Sigmoid colon (tissue), 7 donors: ENCODE results near the gene AK1. TPM values are rescaled to one million over a fixed set of nuclear protein-coding genes. Genes with fewer than 3 reads are reported as not detected.
A peak's percentile ranks its signal among the peaks of the same experiment; 100 is the strongest.

Experiments used
- DNase-seq: peaks from one replicate; pipeline ENCODE4 v3.0.0-alpha.2; 2019
- H3K27ac ChIP-seq, 4 donors: fragments of 200-600 bp; sonication (generic); one replicate each; pipeline ENCODE4 v1.5.1; 2016 to 2019; ENCODE audit warnings: mild to moderate bottlenecking in 1 of 4
- H3K27me3 ChIP-seq, 3 donors: fragments of 200-600 bp; sonication (generic); one replicate each; pipeline ENCODE4 v1.5.1; 2019; ENCODE audit warnings: mild to moderate bottlenecking in 1 of 3
- H3K36me3 ChIP-seq, 4 donors: fragments of 200-600 bp; sonication (generic); one replicate each; pipeline ENCODE4 v1.5.1; 2016 to 2019
- H3K4me1 ChIP-seq, 4 donors: fragments of 200-600 bp; sonication (generic); one replicate each; pipeline ENCODE4 v1.5.1; 2017 to 2019
- H3K4me3 ChIP-seq, 4 donors: fragments of 200-600 bp; sonication (generic); one replicate each; pipeline ENCODE4 v1.5.1; 2017 to 2019; ENCODE audit warnings: mild to moderate bottlenecking in 2 of 4, moderate library complexity in 1 of 4
- H3K9me3 ChIP-seq, 4 donors: fragments of 200-600 bp in 3 of 4; sonication (generic) in 3 of 4; one replicate each; pipeline versions ENCODE4 v1.5.1 to v1.6.1; 2013 to 2019
- EP300 ChIP-seq, 4 donors: sonication (generic); formaldehyde crosslinking; IDR thresholded peaks; one replicate each; pipeline ENCODE4 v1.6.1; 2017; ENCODE audit warnings: antibody characterized with exemption in 4 of 4
- POLR2A ChIP-seq, 2 donors: fragments of 450-650 bp; IDR thresholded peaks; one replicate each; pipeline ENCODE4 v1.6.1; 2016; ENCODE audit warnings: antibody characterized with exemption in 2 of 2, mild to moderate bottlenecking in 2 of 2, moderate library complexity in 2 of 2
- POLR2AphosphoS5 ChIP-seq, 4 donors: sonication (generic); formaldehyde crosslinking; IDR thresholded peaks; one replicate each; pipeline ENCODE4 v1.6.1; 2017; ENCODE audit warnings: antibody characterized with exemption in 4 of 4
- WGBS, 2 donors: extraction: QIAGEN DNeasy Blood & Tissue Kit; methylation state at CpG; one replicate each; pipeline ENCODE4 v1.1.7; 2013; 5-methylcytosine and 5-hydroxymethylcytosine counted together
- intact Hi-C: fragments of 100-400 bp; cut with DNase I; formaldehyde crosslinking; loops from one replicate; pipeline ENCODE4 v1.15.1; 2023
- polyA plus RNA-seq, 3 donors: library from polyadenylated mRNA; stranded (reverse); fragments of 200-250 nt; gene quantifications; one replicate each; pipeline ENCODE4 v1.2.3, GENCODE V29; 2013
- total RNA-seq, 4 donors: library from RNA; depleted of rRNA; stranded (reverse); fragments of >200 nt; gene quantifications; one replicate each; pipeline ENCODE4 v1.1.0, GENCODE V29; 2016
- TF ChIP-seq, protein P1 (sequence below), 4 experiments: fragments of 450-650 bp in 3 of 4; fragments of 200-600 bp in 1 of 4; IDR thresholded peaks; one replicate each; pipeline ENCODE4 v1.5.1; 2016 to 2019; ENCODE audit warnings: antibody characterized with exemption in 4 of 4, mild to moderate bottlenecking in 3 of 4, moderate library complexity in 2 of 4
- donor health status: healthy with polysubstance abuse.
- donor health status: Bipolar disorder and iron deficiency.
- donor health status: healthy.

AK1 gene
- total and polyA plus RNA-seq, 7 donors, result 28.8 to 254 (median 73.2) TPM

DNA sequence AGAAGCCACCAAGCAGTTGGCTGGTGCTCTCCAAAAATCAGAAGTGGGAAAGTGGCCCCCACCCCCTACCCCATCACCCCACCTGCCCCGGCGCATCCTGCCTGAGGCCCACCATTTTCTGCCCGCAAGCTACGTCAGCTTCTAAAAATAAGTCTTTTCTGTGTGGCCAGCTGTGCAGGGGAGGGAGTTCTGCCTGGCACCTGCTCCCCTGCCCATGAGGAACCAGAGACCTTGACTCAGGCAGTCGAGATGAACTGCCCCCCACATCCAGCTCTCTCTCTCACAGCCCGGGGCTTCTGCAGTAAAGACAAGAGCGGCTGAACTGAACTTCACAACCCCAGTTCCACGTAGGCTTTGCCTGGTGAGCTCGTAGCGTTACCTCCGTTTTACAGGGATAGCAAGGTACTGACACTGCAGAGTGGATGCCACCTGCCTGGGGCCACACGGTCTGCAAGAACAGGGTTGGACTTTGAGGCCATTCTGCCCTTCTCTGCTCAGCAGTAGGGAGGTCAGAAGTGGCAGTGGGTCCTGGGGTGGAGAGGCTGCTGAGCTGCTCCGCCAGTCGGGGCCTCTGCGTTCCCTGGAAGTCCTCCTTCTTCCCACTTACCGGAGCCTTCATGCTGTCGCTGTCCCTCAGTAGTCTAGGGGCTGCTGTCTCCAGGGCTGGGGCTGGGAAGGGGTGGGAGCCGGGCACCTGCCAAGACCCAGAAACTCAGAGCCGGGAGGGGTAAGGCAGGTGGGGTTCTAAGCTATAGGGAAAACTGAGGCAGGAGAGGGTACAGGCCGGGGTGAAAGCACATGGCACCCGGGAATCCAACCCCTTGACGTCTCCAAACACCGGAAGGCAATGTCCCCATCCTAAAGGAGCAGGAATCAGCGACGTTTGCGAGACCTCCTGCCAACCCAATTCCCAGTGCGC, 38.6 kb upstream of the AK1 start:
- H3K27ac ChIP-seq, result peak overlapping the region; percentile 72 to 81 (median 78)
- 27 to 37% methylated on average over 27 of the region's 27 CpGs for WGBS, 2 donors
- intact Hi-C loops, result loop anchor here (2.0 to 5.0 kb wide), 5 partner anchors 17 to 181 kb away; partner anchors contain the start of genes AK1, CDK9, FPGS and ST6GALNAC6
- no peaks in the 10 kb centered on the region for H3K27me3 ChIP-seq
- peaks cover 0 to 46% (median 44%) of the 10 kb centered on the region in 4 donors for H3K4me1 ChIP-seq
- no peaks in the 10 kb centered on the region for H3K9me3 ChIP-seq
- no peak for TF ChIP-seq EP300 (IDR thresholded peaks at IDR 0.05)
- TF ChIP-seq POLR2AphosphoS5 (IDR thresholded peaks at IDR 0.05), result no peak
- TF ChIP-seq, protein P1, sequence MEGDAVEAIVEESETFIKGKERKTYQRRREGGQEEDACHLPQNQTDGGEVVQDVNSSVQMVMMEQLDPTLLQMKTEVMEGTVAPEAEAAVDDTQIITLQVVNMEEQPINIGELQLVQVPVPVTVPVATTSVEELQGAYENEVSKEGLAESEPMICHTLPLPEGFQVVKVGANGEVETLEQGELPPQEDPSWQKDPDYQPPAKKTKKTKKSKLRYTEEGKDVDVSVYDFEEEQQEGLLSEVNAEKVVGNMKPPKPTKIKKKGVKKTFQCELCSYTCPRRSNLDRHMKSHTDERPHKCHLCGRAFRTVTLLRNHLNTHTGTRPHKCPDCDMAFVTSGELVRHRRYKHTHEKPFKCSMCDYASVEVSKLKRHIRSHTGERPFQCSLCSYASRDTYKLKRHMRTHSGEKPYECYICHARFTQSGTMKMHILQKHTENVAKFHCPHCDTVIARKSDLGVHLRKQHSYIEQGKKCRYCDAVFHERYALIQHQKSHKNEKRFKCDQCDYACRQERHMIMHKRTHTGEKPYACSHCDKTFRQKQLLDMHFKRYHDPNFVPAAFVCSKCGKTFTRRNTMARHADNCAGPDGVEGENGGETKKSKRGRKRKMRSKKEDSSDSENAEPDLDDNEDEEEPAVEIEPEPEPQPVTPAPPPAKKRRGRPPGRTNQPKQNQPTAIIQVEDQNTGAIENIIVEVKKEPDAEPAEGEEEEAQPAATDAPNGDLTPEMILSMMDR (IDR thresholded peaks at IDR 0.05), result no peak
- no peak for TF ChIP-seq POLR2A (IDR thresholded peaks at IDR 0.05)
- DNase-seq, result no peak
- peaks cover 0 to 17% (median 7%) of the 10 kb centered on the region in 4 donors for H3K36me3 ChIP-seq
- H3K4me3 ChIP-seq, result peak overlapping the region; percentile 51 to 68 (median 66)

DNA sequence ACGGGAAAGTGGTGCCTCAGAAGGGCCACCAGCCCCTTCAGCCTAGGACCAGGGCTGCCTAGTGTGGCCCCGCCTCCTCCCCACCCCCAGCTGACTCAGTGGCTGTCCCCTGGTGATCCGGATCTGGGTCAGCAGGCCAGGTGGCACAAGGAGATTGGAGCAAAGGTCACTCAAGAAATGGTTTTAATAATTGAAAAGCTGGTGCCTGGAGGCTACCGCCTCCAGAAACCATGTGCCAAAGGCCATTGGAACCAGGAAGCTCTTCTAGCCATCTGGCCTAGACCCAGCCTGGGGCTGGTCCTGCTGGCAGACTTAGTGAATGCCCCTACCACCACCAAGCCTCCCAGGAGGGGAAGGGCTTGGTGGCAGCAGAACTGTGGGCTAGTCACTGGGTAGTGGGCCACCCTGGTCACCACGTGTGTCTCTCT, 37.9 kb upstream of the AK1 start:
- TF ChIP-seq, protein P1 (IDR thresholded peaks at IDR 0.05), result no peak
- TF ChIP-seq EP300 (IDR thresholded peaks at IDR 0.05) (no peak), POLR2AphosphoS5 (IDR thresholded peaks at IDR 0.05) (no peak), POLR2A (IDR thresholded peaks at IDR 0.05) (no peak)
- H3K27ac ChIP-seq, result peak overlapping the region in 1 of 4 donors; percentile 80
- 44 to 65% methylated on average over 5 of the region's 5 CpGs for WGBS, 2 donors
- DNase-seq, result no peak
- intact Hi-C loops, result loop anchor here (5.0 kb wide), 3 partner anchors 38 to 128 kb away; partner anchors contain the start of genes AK1, CDK9 and FPGS
- H3K36me3 ChIP-seq, result peaks cover 0 to 24% (median 11%) of the 10 kb centered on the region in 4 donors
- H3K9me3 ChIP-seq, result no peaks in the 10 kb centered on the region
- peaks cover 0 to 45% (median 43%) of the 10 kb centered on the region in 4 donors for H3K4me1 ChIP-seq
- no peaks in the 10 kb centered on the region for H3K27me3 ChIP-seq
- no peak overlapping the region for H3K4me3 ChIP-seq

DNA sequence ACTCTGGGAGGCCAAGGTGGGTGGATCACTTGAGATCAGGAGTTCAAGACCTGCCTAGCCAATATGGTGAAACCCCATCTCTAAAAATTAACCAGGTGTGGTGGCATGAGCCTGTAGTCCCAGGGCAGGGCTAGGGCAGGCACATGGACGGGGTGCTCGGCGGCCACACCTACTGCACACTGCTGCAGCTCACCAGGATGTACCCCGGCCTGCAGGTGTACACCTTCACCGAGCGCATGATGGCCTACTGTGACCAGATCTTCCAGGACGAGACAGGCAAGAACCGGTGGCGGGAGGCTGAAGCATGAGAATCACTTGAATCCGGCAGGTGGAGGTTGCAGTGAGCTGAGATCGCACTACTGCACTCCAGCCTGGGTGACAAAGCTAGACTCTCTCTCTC, 36.2 kb upstream of the AK1 start:
- Histone ChIP-seq H3K4me3 (no peak overlapping the region), H3K27me3 (no peaks in the 10 kb centered on the region), H3K36me3 (peaks cover 0 to 35% (median 16%) of the 10 kb centered on the region in 4 donors), H3K27ac (no peak overlapping the region), H3K9me3 (no peaks in the 10 kb centered on the region), H3K4me1 (peaks cover 0 to 32% (median 31%) of the 10 kb centered on the region in 4 donors)
- intact Hi-C loops, result no loop called here
- TF ChIP-seq, protein P1 (IDR thresholded peaks at IDR 0.05), result no peak
- TF ChIP-seq POLR2A (IDR thresholded peaks at IDR 0.05) (no peak), POLR2AphosphoS5 (IDR thresholded peaks at IDR 0.05) (no peak), EP300 (IDR thresholded peaks at IDR 0.05) (no peak)
- no peak for DNase-seq
- WGBS, 2 donors, result 20 to 81% methylated on average over 11 of the region's 11 CpGs

DNA sequence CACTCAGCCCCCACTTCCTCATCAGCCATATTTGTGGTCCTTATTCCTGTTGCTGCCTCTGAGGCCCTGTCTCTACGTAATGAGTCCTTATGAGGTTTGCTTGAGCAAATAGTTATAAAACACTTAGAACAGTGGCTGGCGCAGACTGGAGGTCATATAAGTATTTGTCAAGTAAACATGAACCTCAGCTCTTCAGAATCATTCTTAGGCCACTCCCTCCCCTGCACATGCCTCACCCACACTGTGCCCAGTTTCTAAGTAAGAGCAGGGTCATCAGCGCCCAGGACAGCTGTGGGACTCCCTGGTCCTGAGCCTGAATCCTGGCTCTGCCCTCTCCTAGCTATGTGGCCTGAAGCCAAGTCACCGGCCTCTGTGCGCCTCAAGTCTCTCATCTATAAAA, 35.4 kb upstream of the AK1 start:
- TF ChIP-seq, protein P1 (IDR thresholded peaks at IDR 0.05), result no peak
- no peak for TF ChIP-seq POLR2A (IDR thresholded peaks at IDR 0.05)
- no peak for TF ChIP-seq POLR2AphosphoS5 (IDR thresholded peaks at IDR 0.05)
- Histone ChIP-seq H3K36me3 (peaks cover 0 to 43% (median 20%) of the 10 kb centered on the region in 4 donors), H3K4me3 (no peak overlapping the region), H3K4me1 (peaks cover 0 to 28% (median 23%) of the 10 kb centered on the region in 4 donors), H3K27me3 (no peaks in the 10 kb centered on the region), H3K27ac (no peak overlapping the region), H3K9me3 (no peaks in the 10 kb centered on the region)
- intact Hi-C loops, result no loop called here
- no peak for DNase-seq
- WGBS, 2 donors, result 13 to 74% methylated on average over 5 of the region's 5 CpGs
